DND-41 (cell line): ENCODE measurements around the gene FGF14.

Experiments
- CTCF ChIP-seq: IDR thresholded peaks from 2 replicates; pipeline ENCODE4 v1.5.1; 2012; ENCODE audit warnings: borderline replicate concordance, low read length, moderate library complexity, mild to moderate bottlenecking; ENCODE audit not compliant: poor library complexity, severe bottlenecking; ENCODE audit errors: extremely low read depth
- EZH2 ChIP-seq: IDR thresholded peaks from 3 replicates; pipeline ENCODE4 v1.6.1; 2012; ENCODE audit warnings: borderline replicate concordance, low read depth, mild to moderate bottlenecking, moderate library complexity, low read length, inconsistent platforms; ENCODE audit not compliant: severe bottlenecking

- TF ChIP-seq CTCF (peak; percentile 42), EZH2 (no peak)
These were observed 460.6 kb downstream of the FGF14 start for GRCh38 chr13:101941095-101941783.
